Activated naive CD4-positive, alpha-beta T cell treated with anti-CD3 and anti-CD28 coated beads, Interleukin-2, amount 50 U/mL, for 72 hours (primary cell): ENCODE data around the gene NET1. TPM values are rescaled to one million over a fixed set of nuclear protein-coding genes. Genes with fewer than 3 reads are reported as not detected.

ENCODE experiments used
- ATAC-seq, 2 donors: fragments of 150-1000 bp; cut with Tn5 transposase; 2 replicates each; pipeline ENCODE4 v1.10.0; 2021; ENCODE audit warnings: mild to moderate bottlenecking in 2 of 2, moderate library complexity in 2 of 2
- DNase-seq, 2 donors: peaks; one replicate each; pipeline ENCODE4 v3.0.0; 2021 to 2022; ENCODE audit warnings: low spot score in 2 of 2
- H3K27ac Mint-ChIP-seq, 2 donors: one replicate each; pipeline ENCODE4 v1.8.0; 2022; ENCODE audit warnings: mild to moderate bottlenecking in 2 of 2, mixed read lengths in 2 of 2
- H3K36me3 Mint-ChIP-seq, 2 donors: one replicate each; pipeline ENCODE4 v1.8.0; 2022; ENCODE audit warnings: mixed read lengths in 2 of 2
- H3K9me3 Mint-ChIP-seq, 2 donors: one replicate each; pipeline ENCODE4 v1.8.0; 2022; ENCODE audit warnings: mixed read lengths in 2 of 2
- total RNA-seq, 2 donors: library from RNA; stranded (reverse); gene quantifications; one replicate each; pipeline ENCODE4 v1.2.3, GENCODE V29; 2022

NET1 gene
- total RNA-seq, 2 donors from 2014 or later = 19.5 to 33.4 TPM

DNA sequence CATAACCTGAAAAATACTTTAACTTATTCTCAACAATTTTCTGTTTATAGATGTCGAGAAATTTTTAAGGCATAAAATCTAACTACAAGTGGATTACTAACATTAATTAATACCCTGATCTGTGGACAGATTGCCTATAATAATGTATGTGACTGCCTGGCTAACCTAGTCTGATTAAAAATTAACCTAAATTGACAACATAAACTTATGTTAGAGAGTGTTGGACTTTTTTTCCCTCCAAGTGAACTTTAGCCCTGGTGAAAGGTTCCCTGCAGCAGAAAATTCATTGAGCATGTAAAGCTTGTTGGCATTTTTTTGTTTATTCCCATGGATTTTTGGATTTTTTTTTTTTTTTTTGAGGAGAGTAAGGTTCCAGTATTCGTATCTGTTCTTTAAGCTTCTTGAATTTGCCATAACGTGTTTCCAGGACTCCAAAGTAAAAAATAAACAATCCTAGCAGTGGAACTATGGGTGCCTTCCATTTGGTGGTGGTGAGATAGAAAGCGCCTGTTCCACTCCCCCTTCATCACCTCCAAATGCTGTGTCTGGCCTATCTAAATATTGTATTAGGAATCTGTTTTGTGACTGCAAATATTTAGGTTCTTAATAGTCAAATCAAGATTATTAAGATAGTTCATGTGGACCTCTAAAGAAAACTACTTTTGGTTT, 36.1 kb downstream of the NET1 start:
- Mint-ChIP-seq H3K27ac (no peak overlapping the region), H3K9me3 (no peaks in the 10 kb centered on the region), H3K36me3 (peaks cover 4 to 22% of the 10 kb centered on the region in 2 donors)
- DNase-seq (no peak), ATAC-seq (no peak)

DNA sequence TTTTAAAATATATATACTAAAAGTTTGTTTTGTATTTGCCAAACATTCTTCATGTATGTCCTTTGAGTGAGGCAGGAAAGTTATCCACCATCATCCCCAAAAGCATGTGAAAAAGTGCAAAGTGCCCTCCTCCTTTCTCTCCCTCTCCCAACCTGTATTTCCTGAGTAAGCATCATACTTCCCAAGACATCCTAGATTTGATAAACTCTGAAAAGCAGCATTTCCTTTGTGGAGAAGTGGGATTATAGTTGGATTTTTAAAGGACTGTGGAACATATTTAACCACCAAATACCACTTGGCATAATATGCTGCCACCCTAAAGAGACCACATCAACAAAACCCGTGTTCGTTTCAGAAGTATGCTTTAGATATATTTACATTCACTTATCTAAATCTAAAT, 36.9 kb downstream of the NET1 start:
- H3K36me3 Mint-ChIP-seq = peaks cover 8 to 22% of the 10 kb centered on the region in 2 donors
- no peak for ATAC-seq
- DNase-seq = no peak
- no peak overlapping the region for H3K27ac Mint-ChIP-seq
- no peaks in the 10 kb centered on the region for H3K9me3 Mint-ChIP-seq

- DNase-seq = no peak
- no peak for ATAC-seq
- Mint-ChIP-seq H3K27ac (no peak overlapping the region), H3K9me3 (no peaks in the 10 kb centered on the region), H3K36me3 (peaks cover 8 to 16% of the 10 kb centered on the region in 2 donors)
These were observed 37.5 kb downstream of the NET1 start for GRCh38 chr10:5449823-5450222.

GRCh38 chr10:5450605-5451384, 38.4 kb downstream of the NET1 start:
- ATAC-seq (no peak), DNase-seq (no peak)
- H3K9me3 Mint-ChIP-seq = no peaks in the 10 kb centered on the region
- H3K36me3 Mint-ChIP-seq = peaks cover 8 to 11% of the 10 kb centered on the region in 2 donors
- H3K27ac Mint-ChIP-seq = no peak overlapping the region

- peaks cover 17 to 28% of the 10 kb centered on the region in 2 donors for H3K36me3 Mint-ChIP-seq
- no peak for DNase-seq
- no peak overlapping the region for H3K27ac Mint-ChIP-seq
- no peak for ATAC-seq
- no peaks in the 10 kb centered on the region for H3K9me3 Mint-ChIP-seq
These were observed 41.6 kb downstream of the NET1 start for GRCh38 chr10:5453749-5454489.

DNA sequence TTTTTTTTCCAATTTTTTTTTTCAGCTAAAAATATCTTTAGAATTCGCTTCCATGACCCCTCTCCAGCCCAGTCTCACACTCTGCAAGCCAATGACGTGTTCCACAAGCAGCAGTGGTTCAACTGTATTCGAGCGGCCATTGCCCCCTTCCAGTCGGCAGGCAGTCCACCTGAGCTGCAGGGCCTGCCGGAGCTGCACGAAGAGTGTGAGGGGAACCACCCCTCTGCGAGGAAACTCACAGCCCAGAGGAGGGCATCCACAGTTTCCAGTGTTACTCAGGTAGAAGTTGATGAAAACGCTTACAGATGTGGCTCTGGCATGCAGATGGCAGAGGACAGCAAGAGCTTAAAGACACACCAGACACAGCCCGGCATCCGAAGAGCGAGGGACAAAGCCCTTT, 44.2 kb downstream of the NET1 start:
- peaks cover 17 to 32% of the 10 kb centered on the region in 2 donors for H3K36me3 Mint-ChIP-seq
- DNase-seq (no peak), ATAC-seq (no peak)
- H3K27ac Mint-ChIP-seq = no peak overlapping the region
- H3K9me3 Mint-ChIP-seq = no peaks in the 10 kb centered on the region

DNA sequence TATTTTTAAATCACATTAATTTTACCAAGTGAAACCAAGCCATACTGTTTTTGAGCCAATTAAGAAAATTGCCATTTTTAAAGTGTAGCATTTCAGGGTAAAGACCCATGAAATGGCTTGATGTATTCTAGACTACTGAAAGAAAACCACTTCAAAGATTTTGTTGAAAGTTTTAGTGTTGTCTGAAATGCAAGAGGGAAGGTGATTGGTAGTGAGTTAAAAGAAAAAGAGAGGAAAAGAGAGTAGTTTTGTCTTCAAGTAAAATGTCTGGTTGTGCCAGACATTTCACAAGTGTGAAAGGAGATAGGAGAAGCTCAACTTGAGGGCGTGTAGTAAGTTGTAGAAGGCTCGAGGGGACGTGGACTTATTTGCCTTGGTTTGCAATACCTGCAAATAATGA, 45.4 kb downstream of the NET1 start:
- no peak for DNase-seq
- no peaks in the 10 kb centered on the region for H3K9me3 Mint-ChIP-seq
- H3K36me3 Mint-ChIP-seq = peaks cover 17 to 23% of the 10 kb centered on the region in 2 donors
- peak overlapping the region in 1 of 2 donors; percentile 2 for H3K27ac Mint-ChIP-seq
- no peak for ATAC-seq

DNA sequence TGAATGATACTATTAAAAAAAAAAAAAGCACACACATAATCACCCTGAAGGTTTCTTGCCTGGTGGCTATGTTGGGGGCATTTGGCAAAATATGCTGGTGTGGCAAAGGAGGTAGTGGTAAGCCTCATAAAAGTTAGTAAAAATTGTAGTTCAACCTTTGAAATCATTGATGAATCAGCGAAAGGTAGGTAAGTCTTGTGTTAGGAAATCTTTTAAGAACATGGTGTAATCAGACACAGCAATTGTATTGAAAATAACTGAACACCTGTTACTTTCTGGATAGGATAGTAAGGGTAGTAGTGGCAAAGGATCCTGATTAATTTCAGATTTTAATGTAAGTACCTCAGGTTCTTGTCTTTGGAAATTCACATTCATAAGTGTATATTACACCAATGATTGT, 46.1 kb downstream of the NET1 start:
- DNase-seq (no peak), ATAC-seq (no peak)
- H3K36me3 Mint-ChIP-seq = peaks cover 13 to 23% of the 10 kb centered on the region in 2 donors
- no peak overlapping the region for H3K27ac Mint-ChIP-seq
- H3K9me3 Mint-ChIP-seq = no peaks in the 10 kb centered on the region

DNA sequence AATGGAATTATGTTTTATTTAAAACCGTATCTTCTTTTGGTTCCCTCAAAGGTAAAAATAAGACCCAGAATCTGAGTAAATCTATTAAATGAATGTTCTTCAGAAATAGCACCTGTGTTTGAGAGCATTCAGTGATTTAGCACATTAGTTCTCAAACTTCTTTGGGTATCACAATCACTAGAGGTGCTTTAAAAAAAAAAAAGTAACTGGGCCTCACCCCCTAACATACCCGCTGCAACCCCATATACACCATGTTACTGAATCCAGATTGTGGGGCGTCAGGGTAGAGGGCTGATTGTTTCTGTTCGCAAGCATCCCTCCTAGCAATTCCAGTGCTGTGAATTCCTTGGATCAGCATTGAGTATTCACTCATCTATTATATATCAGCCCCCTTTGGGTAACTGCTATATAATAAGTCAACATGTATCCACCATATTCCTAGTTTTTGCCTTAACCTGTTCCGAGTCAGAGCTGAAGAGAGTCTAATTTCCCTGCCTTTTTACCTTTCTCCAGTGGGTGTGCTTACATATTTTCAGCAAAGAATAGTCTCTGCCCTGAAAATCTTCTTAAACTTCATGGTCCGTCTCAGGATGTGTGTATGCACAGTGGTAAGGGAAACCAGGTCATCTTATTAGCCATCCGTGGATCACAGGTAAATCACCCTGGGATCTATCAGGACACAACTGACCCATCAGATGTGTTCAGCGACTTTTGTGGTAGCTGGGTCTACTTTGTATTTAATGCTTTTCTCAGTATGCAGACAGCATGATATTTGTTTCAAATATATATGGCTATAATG, 46.8 kb downstream of the NET1 start:
- no peaks in the 10 kb centered on the region for H3K9me3 Mint-ChIP-seq
- ATAC-seq = no peak
- peaks cover 9 to 23% of the 10 kb centered on the region in 2 donors for H3K36me3 Mint-ChIP-seq
- DNase-seq = no peak
- no peak overlapping the region for H3K27ac Mint-ChIP-seq

- Mint-ChIP-seq H3K36me3 (peaks cover 9 to 23% of the 10 kb centered on the region in 2 donors), H3K9me3 (no peaks in the 10 kb centered on the region), H3K27ac (no peak overlapping the region)
- ATAC-seq (no peak), DNase-seq (no peak)
These were observed 48.3 kb downstream of the NET1 start for GRCh38 chr10:5460468-5461202.

- no peak for ATAC-seq
- H3K9me3 Mint-ChIP-seq = no peaks in the 10 kb centered on the region
- no peak overlapping the region for H3K27ac Mint-ChIP-seq
- DNase-seq = no peak
- peaks cover 9 to 23% of the 10 kb centered on the region in 2 donors for H3K36me3 Mint-ChIP-seq
These were observed 48.8 kb downstream of the NET1 start for GRCh38 chr10:5461203-5461588.

GRCh38 chr10:5461914-5462840, 49.8 kb downstream of the NET1 start:
- no peak for DNase-seq
- no peak for ATAC-seq
- H3K9me3 Mint-ChIP-seq = no peaks in the 10 kb centered on the region
- H3K36me3 Mint-ChIP-seq = peaks cover 6 to 16% of the 10 kb centered on the region in 2 donors
- H3K27ac Mint-ChIP-seq = no peak overlapping the region

- Mint-ChIP-seq H3K27ac (no peak overlapping the region), H3K9me3 (no peaks in the 10 kb centered on the region), H3K36me3 (peaks cover 2 to 12% of the 10 kb centered on the region in 2 donors)
- no peak for DNase-seq
- no peak for ATAC-seq
These were observed 50.5 kb downstream of the NET1 start for GRCh38 chr10:5462841-5463293.

GRCh38 chr10:5464546-5464945, 52.2 kb downstream of the NET1 start:
- no peaks in the 10 kb centered on the region for H3K36me3 Mint-ChIP-seq
- no peak overlapping the region for H3K27ac Mint-ChIP-seq
- H3K9me3 Mint-ChIP-seq = no peaks in the 10 kb centered on the region
- no peak for ATAC-seq
- no peak for DNase-seq

GRCh38 chr10:5465976-5466450, 53.7 kb downstream of the NET1 start:
- no peaks in the 10 kb centered on the region for H3K36me3 Mint-ChIP-seq
- H3K9me3 Mint-ChIP-seq = no peaks in the 10 kb centered on the region
- no peak for ATAC-seq
- no peak overlapping the region for H3K27ac Mint-ChIP-seq
- no peak for DNase-seq
